K562 (cell line): ENCODE measurements around the gene CCP110. TPM values are rescaled to one million over a fixed set of nuclear protein-coding genes. Genes with fewer than 3 reads are reported as not detected.

ENCODE experiments used
- ATF1 ChIP-seq, 2 experiments: fragments of 450-650 bp in 1 of 2; IDR thresholded peaks; 2 replicates each; pipeline ENCODE4 v1.6.1; 2016; ENCODE audit warnings: missing compliant biosample characterization in 1 of 2, missing genetic modification characterization in 1 of 2
- EGR1 ChIP-seq: fragments of 450-650 bp; conservative IDR thresholded peaks from 2 replicates; pipeline ENCODE4 v1.6.1; 2017; ENCODE audit warnings: mild to moderate bottlenecking
- ESRRA ChIP-seq: fragments of 450-650 bp; IDR thresholded peaks from 2 replicates; pipeline ENCODE4 v1.6.1; 2014; ENCODE audit warnings: low read depth, mild to moderate bottlenecking, moderate library complexity, borderline replicate concordance
- HBP1 ChIP-seq: fragments of 450-650 bp; formaldehyde crosslinking; IDR thresholded peaks from 2 replicates; pipeline ENCODE4 v1.4.0; 2022; ENCODE audit warnings: missing genetic modification characterization
- KHSRP ChIP-seq: fragments of 450-650 bp; IDR thresholded peaks from 2 replicates; pipeline ENCODE4 v1.6.1; 2017
- MLLT1 ChIP-seq, 2 experiments: fragments of 450-650 bp; IDR thresholded peaks; 2 replicates each; pipeline ENCODE4 v1.6.1; 2016
- MTA1 ChIP-seq: fragments of 450-650 bp; IDR thresholded peaks from 2 replicates; pipeline ENCODE4 v1.6.1; 2017; ENCODE audit warnings: borderline replicate concordance
- POLR2B ChIP-seq: fragments of 450-650 bp; IDR thresholded peaks from 2 replicates; pipeline ENCODE4 v1.6.1; 2018; ENCODE audit warnings: low read depth; ENCODE audit not compliant: partially characterized antibody
- PTBP1 ChIP-seq: fragments of 200-400 bp; formaldehyde crosslinking; IDR thresholded peaks from 2 replicates; pipeline ENCODE4 v1.6.1; 2017; ENCODE audit warnings: low read depth, low read length
- RBBP5 ChIP-seq: fragments of 200-600 bp; sonication (generic); IDR thresholded peaks from 2 replicates; pipeline ENCODE4 v1.6.1; 2012; ENCODE audit warnings: borderline replicate concordance, mild to moderate bottlenecking, low read length, control low read depth, inconsistent platforms; ENCODE audit not compliant: insufficient read depth, poor library complexity, severe bottlenecking
- SLC30A9 ChIP-seq: fragments of 250-450 bp; sonication (Bioruptor Pico); IDR thresholded peaks from 2 replicates; pipeline ENCODE4 v1.8.0; 2022; ENCODE audit warnings: mild to moderate bottlenecking, moderate library complexity
- SMARCE1 ChIP-seq: fragments of 450-650 bp; IDR thresholded peaks from 2 replicates; pipeline ENCODE4 v1.7.1; 2016; ENCODE audit warnings: mild to moderate bottlenecking
- SRSF7 ChIP-seq: fragments of 200-400 bp; formaldehyde crosslinking; optimal IDR thresholded peaks from 2 replicates; pipeline ENCODE3; 2017; ENCODE audit warnings: mild to moderate bottlenecking, low read depth, low read length
- STAT5A ChIP-seq: IDR thresholded peaks from 2 replicates; pipeline ENCODE4 v1.6.1; 2012; ENCODE audit warnings: low read length, inconsistent platforms, borderline replicate concordance
- TSHZ1 ChIP-seq: fragments of 250-450 bp; sonication (Bioruptor Pico); IDR thresholded peaks from 2 replicates; pipeline ENCODE4 v1.4.0; 2020; ENCODE audit warnings: mild to moderate bottlenecking, moderate library complexity
- XRCC3 ChIP-seq: fragments of 450-650 bp; IDR thresholded peaks from 2 replicates; pipeline ENCODE4 v1.6.1; 2017; ENCODE audit warnings: mild to moderate bottlenecking, moderate library complexity
- ZBTB7A ChIP-seq: IDR thresholded peaks from 2 replicates; pipeline ENCODE4 v1.6.1; 2011; ENCODE audit warnings: low read depth, mild to moderate bottlenecking, low read length, moderate library complexity, borderline replicate concordance; ENCODE audit not compliant: control insufficient read depth
- ZNF24 ChIP-seq: fragments of 450-650 bp; IDR thresholded peaks from 2 replicates; pipeline ENCODE4 v1.6.1; 2016
- ZNF740 ChIP-seq, 3 experiments: fragments of 200-800 bp in 1 of 3; sonication (Bioruptor generic) in 1 of 3; sonication (generic) in 1 of 3; formaldehyde crosslinking in 1 of 3; IDR thresholded peaks; 2 replicates each; pipeline versions ENCODE4 v1.6.1 to v1.8.0; 2016 to 2022; ENCODE audit warnings: mild to moderate bottlenecking in 2 of 3, missing compliant biosample characterization in 2 of 3, missing genetic modification characterization in 2 of 3, missing genetic modification reagents in 1 of 3
- ZNF778 ChIP-seq: fragments of 450-650 bp; formaldehyde crosslinking; IDR thresholded peaks from 2 replicates; pipeline ENCODE4 v1.4.0; 2020; ENCODE audit warnings: mild to moderate bottlenecking, moderate library complexity
- ZSCAN32 ChIP-seq: fragments of 450-650 bp; formaldehyde crosslinking; IDR thresholded peaks from 2 replicates; pipeline ENCODE4 v1.4.0; 2020; ENCODE audit warnings: mild to moderate bottlenecking, moderate library complexity
- polyA plus RNA-seq, 8 experiments: library from polyadenylated mRNA; depleted of rRNA in 4 of 8; stranded (reverse) in 5 of 8; unstranded in 3 of 8; fragments of >200 nt; fragmentation: Nextera tagmentation in 2 of 8; fragmentation: Illumina TruSeq in 1 of 8; extraction: Ambion mirVana in 2 of 8; extraction: Trizol in 1 of 8; gene quantifications; 2 replicates each; pipeline versions ENCODE4 v1.2.1 to v1.2.3, GENCODE V29; 2011 to 2014; ENCODE audit warnings: inconsistent platforms in 1 of 8, missing spikeins in 1 of 8
- total RNA-seq, 7 experiments: library from RNA; depleted of rRNA in 6 of 7; stranded (reverse); fragments of >200 nt in 6 of 7; fragmentation: Illumina TruSeq in 2 of 7; extraction: Trizol in 2 of 7; gene quantifications; 2 replicates each; pipeline versions ENCODE4 v1.2.1 to v1.2.3, GENCODE V29; 2011 to 2021; ENCODE audit warnings: low replicate concordance in 1 of 7

CCP110 gene
- total and polyA plus RNA-seq, 9 of the 15 experiments (the other 6 are each of a cell fraction or from before 2014, with no cell fraction given), result 3.5 to 16.1 (median 12.1) TPM

GRCh38 chr16:19520861-19521331 lies 2.8 kb upstream of the CCP110 start (continued):
- no peak for TF ChIP-seq TSHZ1 (CRISPR knock-in tag)
- TF ChIP-seq MLLT1 (IDR thresholded peaks at IDR 0.05), result peak in 1 of 2 experiments; percentile 41; a peak in 2 of 4 replicates
- TF ChIP-seq KHSRP, result peak; percentile 57; the same call in 1 of the 2 replicates
- TF ChIP-seq STAT5A, result peak; percentile 91
- TF ChIP-seq SRSF7, result no peak
- no peak for TF ChIP-seq XRCC3
- no peak for TF ChIP-seq ZNF740 (CRISPR knock-in tag; IDR thresholded peaks at IDR 0.05)
- TF ChIP-seq ZNF740 (tag; IDR thresholded peaks at IDR 0.05), result no peak
- TF ChIP-seq POLR2B, result no peak
- TF ChIP-seq SMARCE1, result peak; percentile 96
- TF ChIP-seq ZNF778, result no peak
- no peak for TF ChIP-seq PTBP1
- no peak for TF ChIP-seq ATF1 (CRISPR knock-in tag; IDR thresholded peaks at IDR 0.05)
- TF ChIP-seq ATF1 (tag; IDR thresholded peaks at IDR 0.05), result no peak
- TF ChIP-seq RBBP5, result no peak
- TF ChIP-seq ZSCAN32 (CRISPR knock-in tag), result no peak
- no peak for TF ChIP-seq HBP1 (CRISPR knock-in tag)
- TF ChIP-seq ZBTB7A, result no peak
- peak; percentile 35; the same call in 1 of the 2 replicates for TF ChIP-seq ESRRA
- peak; percentile 73 for TF ChIP-seq MTA1
- TF ChIP-seq SLC30A9 (CRISPR knock-in tag), result no peak
- TF ChIP-seq EGR1, result peak; percentile 62
- peak; percentile 59; the same call in 1 of the 2 replicates for TF ChIP-seq ZNF24
